GM21529 (cell line): ENCODE data around the gene NTSR2.
"Not testable (repeated sequence)": the region's sequence is repeated elsewhere in the genome, so short reads cannot be mapped to it uniquely, and the experiment has no call there.

Source experiments
- ATAC-seq: cut with Tn5 transposase; IDR thresholded peaks from one replicate; pipeline ENCODE4 v1.9.1; 2021; ENCODE audit not compliant: unreplicated experiment

The NTSR2 gene

DNA sequence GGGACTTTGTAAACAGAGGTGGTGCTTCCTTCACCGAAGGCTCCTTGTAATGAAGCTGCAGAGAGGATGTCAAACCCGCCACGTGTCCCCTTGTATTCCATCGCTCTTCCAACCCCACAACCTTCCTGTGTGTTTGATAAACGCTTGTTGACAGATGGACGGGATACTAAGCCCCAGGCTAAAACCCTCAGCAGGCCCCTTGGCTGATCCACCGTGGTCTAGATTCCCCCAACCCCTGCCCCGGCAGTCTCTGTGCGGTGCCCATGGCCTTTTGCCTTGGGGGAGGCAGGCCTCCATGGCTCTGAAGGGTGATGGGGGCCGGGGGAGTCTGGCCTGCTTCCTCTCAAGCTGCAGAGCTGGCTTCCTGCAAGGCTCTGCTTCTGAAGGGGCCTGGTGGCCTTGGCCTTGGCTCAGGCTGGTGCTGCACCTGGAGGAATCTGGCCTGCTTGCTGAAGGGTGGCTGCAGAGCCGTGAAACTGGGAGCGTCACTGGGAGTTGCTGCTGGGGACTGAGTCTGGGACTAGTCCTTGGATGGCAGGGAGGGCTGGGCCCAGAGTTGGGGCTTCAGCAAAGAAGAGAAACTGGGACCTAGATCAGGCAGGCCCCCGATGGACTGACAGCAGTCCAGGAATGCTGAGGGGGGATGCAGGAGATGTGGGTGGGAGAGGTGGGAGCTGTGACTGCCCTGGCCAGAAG is 9.6 kb upstream of the NTSR2 start:
- no peak for ATAC-seq

GRCh38 chr2:11679016-11679415 is 9.0 kb upstream of the NTSR2 start:
- ATAC-seq, result no peak

DNA sequence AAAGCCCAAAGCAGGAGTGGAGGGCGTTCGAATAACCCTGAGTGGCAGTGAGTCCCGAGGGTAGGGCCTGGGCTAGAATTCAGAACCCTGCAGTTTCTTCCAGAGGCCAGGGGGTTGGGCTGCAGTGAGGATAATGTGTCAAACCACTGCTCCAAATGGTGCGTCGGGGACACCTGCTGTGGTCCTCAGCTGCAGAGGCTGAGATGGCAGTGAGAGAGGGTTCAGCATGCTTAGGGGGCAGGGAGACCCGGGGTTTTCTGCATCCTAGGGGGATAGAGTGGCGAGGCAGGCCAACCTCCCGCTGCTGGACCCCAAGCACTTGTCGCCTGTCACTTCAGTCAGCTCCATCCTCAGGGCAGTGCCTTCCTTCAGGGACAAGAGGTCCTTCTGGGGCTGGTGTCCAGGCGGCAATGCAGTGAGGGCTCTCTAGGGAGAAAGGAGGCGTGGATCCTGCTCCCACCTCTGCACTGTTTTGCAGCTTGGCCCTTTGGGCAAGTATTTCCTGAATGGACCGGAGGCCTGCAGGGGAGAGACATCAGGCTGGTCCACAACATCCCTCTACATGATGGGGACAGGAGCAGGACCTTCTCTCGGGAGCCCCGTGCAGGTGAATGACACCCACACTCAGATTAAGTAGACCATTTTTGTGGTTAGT is 8.4 kb upstream of the NTSR2 start:
- ATAC-seq, result no peak

GRCh38 chr2:11677136-11678055 is 7.4 kb upstream of the NTSR2 start:
- no peak for ATAC-seq

- no peak for ATAC-seq
Measured at GRCh38 chr2:11676640-11677039, 6.6 kb upstream of the NTSR2 start.

DNA sequence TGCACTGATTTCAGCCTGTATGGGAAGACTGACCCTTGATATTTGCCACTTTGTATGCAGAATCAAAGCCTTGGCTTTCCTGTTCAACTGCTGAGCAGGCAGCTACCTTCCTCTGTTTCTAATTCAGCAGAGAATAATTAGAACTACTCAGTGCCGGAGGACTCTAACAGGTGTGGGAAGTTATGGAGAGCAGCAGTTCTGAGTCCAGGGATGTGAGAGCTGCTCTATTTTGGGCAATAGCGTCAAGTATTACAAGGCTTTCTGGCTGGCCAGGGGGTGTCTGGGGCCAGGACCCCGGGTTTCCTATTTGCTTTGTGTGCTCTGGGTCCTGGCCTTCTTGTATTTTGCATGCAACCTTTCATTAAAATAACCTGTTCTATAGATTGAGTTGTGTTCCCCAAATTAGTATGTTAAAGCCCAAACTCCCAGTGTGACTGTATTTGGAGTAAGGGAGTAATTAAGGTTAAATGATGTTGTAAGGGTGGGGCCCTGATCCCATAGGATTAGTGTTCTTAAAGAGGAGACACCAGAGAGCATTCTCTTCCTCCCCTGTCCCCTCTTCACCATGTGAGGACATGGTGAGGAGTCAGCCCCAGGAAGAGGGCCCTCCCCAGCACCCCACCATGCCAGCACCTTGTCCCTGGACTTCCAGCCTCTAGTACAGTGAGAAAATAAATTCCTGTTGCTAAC is 5.6 kb upstream of the NTSR2 start:
- no peak for ATAC-seq

DNA sequence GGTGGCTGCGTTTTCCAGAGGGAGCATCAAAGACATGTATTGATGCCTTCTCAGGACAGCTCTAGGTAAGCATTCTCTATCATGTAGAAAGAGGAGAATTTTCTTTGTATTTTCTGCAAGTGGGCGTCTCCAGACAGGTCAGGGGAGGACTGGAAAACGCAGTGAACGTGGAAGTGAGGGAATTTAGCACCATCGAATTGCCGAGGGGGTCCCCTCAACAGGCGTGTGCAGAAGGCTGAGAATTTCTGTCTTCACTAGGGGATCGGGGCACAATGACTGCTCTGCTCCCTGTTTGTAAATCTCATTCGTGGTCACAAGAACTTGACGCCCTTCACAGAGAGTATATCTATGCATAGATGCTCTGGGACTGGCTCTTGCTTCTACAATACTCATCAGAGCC is 5.0 kb upstream of the NTSR2 start:
- no peak for ATAC-seq

- ATAC-seq, result no peak
Measured at GRCh38 chr2:11672407-11672806, 2.4 kb upstream of the NTSR2 start.

- ATAC-seq, result no peak
Measured at GRCh38 chr2:11667866-11668637, 1.9 kb downstream of the NTSR2 start.

DNA sequence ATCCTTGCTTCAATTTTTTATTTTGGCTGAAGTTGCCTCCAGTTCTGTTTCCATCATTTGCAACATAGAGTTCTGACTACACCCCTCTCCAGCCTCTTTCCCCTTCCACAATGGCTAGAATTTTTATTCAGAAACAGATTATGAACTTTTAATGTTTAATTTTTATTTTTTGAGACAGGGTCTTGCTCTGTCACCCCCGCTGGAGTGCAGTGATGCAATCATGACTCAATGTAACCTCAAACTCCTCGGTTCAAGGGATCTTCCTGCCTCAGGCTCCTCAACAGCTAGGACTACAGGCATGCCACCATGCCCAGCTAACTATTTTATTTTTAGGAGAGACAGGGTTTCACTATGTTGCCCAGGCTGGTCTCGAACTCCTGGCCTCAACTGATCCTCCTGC is 2.8 kb downstream of the NTSR2 start:
- ATAC-seq, result no peak

DNA sequence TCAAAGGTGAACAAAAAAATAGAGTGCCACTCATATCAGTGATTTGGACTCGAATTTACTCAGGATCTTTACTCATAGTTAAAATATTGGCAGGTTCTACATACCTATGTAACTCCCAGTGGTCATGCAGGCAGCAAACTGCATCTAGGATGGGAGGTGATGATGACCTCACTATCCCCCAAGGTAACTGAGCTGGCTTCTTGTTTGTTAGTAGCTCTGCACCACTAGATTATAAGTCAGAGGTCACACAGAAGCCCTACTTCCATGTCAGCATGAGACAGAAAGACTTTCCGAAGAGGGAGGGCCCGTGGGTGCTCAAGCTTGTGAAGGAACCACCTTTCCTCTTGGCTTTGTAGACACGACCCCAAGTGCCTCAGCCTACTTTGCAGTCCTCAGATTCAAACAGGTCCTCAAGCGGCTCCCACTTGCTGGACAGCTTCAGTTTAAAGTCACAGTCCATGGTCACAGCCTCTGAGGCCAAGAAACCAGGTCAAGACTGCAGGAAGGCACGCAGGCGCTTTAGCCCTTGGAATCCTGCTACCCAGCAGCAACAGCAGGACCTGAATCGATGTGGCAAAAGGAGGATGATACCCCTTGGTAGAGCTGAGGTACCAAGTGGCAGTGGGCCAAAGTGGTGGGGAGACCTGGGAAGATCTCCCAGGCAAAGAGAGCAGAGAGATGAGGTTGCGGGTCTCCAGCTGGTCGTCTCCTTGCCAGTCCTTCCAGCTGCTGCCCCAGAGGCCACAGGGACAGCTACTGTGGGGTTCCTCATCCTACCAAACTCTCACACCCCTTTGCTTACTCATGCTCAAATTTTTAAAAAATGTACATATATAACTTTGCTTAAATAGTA is 4.3 kb downstream of the NTSR2 start:
- ATAC-seq, result no peak

- ATAC-seq, result no peak
Measured at GRCh38 chr2:11665028-11665427, 5.0 kb downstream of the NTSR2 start.

GRCh38 chr2:11663427-11663826 is 6.6 kb downstream of the NTSR2 start:
- ATAC-seq, result no peak

- no peak for ATAC-seq
Measured at GRCh38 chr2:11662882-11663281, 7.1 kb downstream of the NTSR2 start.

DNA sequence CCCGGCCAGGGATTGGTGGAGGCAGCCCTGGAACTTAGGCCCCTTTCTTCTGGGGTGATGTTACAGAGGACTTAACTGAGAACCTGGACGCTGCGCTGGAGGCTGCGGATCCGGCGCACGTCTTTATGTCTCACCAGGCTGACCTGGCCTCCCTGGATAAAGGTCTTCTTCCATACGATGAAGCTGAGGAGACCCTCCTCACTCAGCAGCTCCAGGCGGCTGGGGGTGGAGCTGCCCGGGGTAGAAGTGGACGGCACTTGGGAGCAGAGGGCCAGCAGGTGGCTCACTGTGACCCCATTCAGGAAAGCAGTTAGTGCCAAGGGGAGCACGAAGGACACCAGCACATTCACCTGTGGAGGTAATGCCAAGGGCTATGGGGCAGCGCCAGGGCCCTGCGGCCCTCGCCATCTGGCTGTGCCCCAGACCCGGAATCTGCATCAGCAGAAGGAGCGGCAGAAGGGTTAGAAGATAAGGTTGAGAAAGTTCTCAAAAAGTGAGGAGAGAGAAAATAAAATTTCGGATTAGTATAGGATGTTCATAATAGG is 8.0 kb downstream of the NTSR2 start:
- ATAC-seq, result no peak

DNA sequence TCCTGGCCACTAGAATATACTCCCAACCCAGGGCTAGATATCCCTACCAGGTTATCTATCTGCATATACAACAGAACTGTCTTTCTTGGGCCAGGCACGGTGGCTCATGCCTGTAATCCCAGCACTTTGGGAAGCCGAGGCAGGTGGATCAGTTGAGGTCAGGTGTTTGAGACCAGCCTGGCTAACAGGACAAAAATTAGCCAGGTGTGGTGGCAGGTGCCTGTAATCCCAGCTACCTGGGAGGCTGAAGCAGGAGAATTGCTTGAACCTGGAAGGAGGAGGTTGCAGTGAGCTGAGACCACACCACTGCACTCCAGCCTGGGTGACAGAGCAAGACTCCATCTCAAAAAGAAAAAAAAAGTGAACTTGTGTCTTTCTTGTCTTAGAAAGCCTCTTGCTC is 9.6 kb downstream of the NTSR2 start:
- ATAC-seq, result not testable (repeated sequence)

DNA sequence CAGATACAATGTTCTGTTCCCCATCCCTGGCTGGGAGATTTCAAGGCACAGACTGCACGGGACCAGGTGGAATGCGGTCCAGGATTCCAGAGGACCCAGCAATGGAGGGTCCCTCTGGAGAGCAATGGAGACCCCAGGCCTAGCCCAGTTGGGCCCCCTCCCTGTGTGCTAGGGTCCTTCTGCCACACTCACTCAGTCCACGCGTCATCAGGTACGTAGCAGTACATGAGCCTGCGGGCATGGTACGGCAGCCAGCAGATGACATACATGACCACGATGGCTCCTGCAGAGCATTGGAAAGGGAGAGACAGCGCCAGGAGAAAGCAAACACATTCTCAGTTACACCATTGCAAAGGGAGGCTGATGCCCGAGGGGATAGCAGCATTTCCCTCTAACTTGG is 10.1 kb downstream of the NTSR2 start:
- no peak for ATAC-seq

- no peak for ATAC-seq
Measured at GRCh38 chr2:11659115-11659475, 10.9 kb downstream of the NTSR2 start.
